Measurements from ENCODE around the gene NCAPH2.

Gene NCAPH2

GRCh38 chr22:50531546-50531961 lies 23.5 kb downstream of the NCAPH2 start:
- ATAC-seq = peak; percentile 39
- no peak for TF ChIP-seq PATZ1 (CRISPR knock-in tag; IDR thresholded peaks at IDR 0.05; ENCODE audit: borderline replicate concordance)
- TF ChIP-seq CREB5 (CRISPR knock-in tag; IDR thresholded peaks at IDR 0.05; ENCODE audit: low read depth) = no peak
- no peak for TF ChIP-seq OSR1 (CRISPR knock-in tag; IDR thresholded peaks at IDR 0.05)
- no peak for TF ChIP-seq TCF4 (CRISPR knock-in tag; IDR thresholded peaks at IDR 0.05; ENCODE audit: borderline replicate concordance)
- TF ChIP-seq POU6F1 (CRISPR knock-in tag; IDR thresholded peaks at IDR 0.05; ENCODE audit: borderline replicate concordance, low read depth) = no peak
- TF ChIP-seq PPARA (CRISPR knock-in tag; IDR thresholded peaks at IDR 0.05; ENCODE audit: borderline replicate concordance) = no peak
- TF ChIP-seq SNAI2 (CRISPR knock-in tag; IDR thresholded peaks at IDR 0.05) = no peak
- no peak for TF ChIP-seq ZFP3 (CRISPR knock-in tag; IDR thresholded peaks at IDR 0.05)
- no peak for TF ChIP-seq GLIS3 (CRISPR knock-in tag; IDR thresholded peaks at IDR 0.05)
- TF ChIP-seq ISL1 (CRISPR knock-in tag; IDR thresholded peaks at IDR 0.05) = no peak
- TF ChIP-seq ZNF8 (CRISPR knock-in tag; IDR thresholded peaks at IDR 0.05) = no peak
- no peak for TF ChIP-seq ARNTL (CRISPR knock-in tag; IDR thresholded peaks at IDR 0.05; ENCODE audit: borderline replicate concordance, low read depth)
- TF ChIP-seq BACH2 (CRISPR knock-in tag; IDR thresholded peaks at IDR 0.05; ENCODE audit: borderline replicate concordance) = no peak
- no peak for TF ChIP-seq ZFP30 (CRISPR knock-in tag; IDR thresholded peaks at IDR 0.05)

- peak; percentile 89 for ATAC-seq
Measured at GRCh38 chr22:50531962-50532674, 24.1 kb downstream of the NCAPH2 start.

More at GRCh38 chr22:50531962-50532674, 24.1 kb downstream of the NCAPH2 start:
- TF ChIP-seq ISL1 (CRISPR knock-in tag; IDR thresholded peaks at IDR 0.05) = no peak
- no peak for TF ChIP-seq TCF4 (CRISPR knock-in tag; IDR thresholded peaks at IDR 0.05; ENCODE audit: borderline replicate concordance)
- no peak for TF ChIP-seq ZC3H10 (CRISPR knock-in tag; IDR thresholded peaks at IDR 0.05)
- no peak for TF ChIP-seq BACH2 (CRISPR knock-in tag; IDR thresholded peaks at IDR 0.05; ENCODE audit: borderline replicate concordance)
- no peak for TF ChIP-seq OSR1 (CRISPR knock-in tag; IDR thresholded peaks at IDR 0.05)
- TF ChIP-seq PATZ1 (CRISPR knock-in tag; IDR thresholded peaks at IDR 0.05; ENCODE audit: borderline replicate concordance) = no peak
- no peak for TF ChIP-seq ZNF565 (CRISPR knock-in tag; conservative IDR thresholded peaks at IDR 0.05; ENCODE audit: low read depth)
- TF ChIP-seq POU6F1 (CRISPR knock-in tag; IDR thresholded peaks at IDR 0.05; ENCODE audit: borderline replicate concordance, low read depth) = no peak
- no peak for TF ChIP-seq TOX (CRISPR knock-in tag; IDR thresholded peaks at IDR 0.05; ENCODE audit: borderline replicate concordance)
- no peak for TF ChIP-seq CREB5 (CRISPR knock-in tag; IDR thresholded peaks at IDR 0.05; ENCODE audit: low read depth)
- no peak for TF ChIP-seq CSDC2 (CRISPR knock-in tag; IDR thresholded peaks at IDR 0.05)
- no peak for TF ChIP-seq TSHZ2 (CRISPR knock-in tag; IDR thresholded peaks at IDR 0.05)
- no peak for TF ChIP-seq ESRRG (CRISPR knock-in tag; IDR thresholded peaks at IDR 0.05)
- TF ChIP-seq PPARA (CRISPR knock-in tag; IDR thresholded peaks at IDR 0.05; ENCODE audit: borderline replicate concordance) = no peak
- no peak for TF ChIP-seq ZNF8 (CRISPR knock-in tag; IDR thresholded peaks at IDR 0.05)
- no peak for TF ChIP-seq ZFP3 (CRISPR knock-in tag; IDR thresholded peaks at IDR 0.05)

Data from SK-N-SH treated with all-trans-retinoic acid at 6 μM for 48 hours (cell line).